ENCODE measurements around the gene AKAP8L. TPM values are rescaled to one million over a fixed set of nuclear protein-coding genes. Genes with fewer than 3 reads are reported as not detected.

Gene AKAP8L
- total RNA-seq, 1 experiment from 2014 or later, result 123 TPM

DNA sequence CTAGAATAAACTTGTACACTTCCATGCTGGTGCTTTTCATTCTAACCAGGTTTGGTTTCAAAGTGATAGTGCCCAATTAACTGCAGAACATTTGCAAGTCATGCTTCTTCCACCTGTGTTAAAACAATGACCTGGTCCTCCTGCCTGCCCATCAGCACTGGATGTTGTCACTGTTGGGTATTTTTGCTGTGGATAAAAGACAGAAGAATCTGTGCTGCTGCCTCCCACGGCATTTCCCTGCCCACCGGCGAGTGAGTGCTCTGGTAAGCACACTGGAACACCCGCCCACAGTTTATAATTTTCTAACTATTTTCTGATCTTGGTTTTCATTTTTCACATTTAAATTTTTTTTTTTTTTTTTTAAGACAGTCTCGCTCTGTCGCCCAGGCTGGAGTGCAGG lies 36.9 kb downstream of the AKAP8L start:
- Histone ChIP-seq H3K4ac (ENCODE audit: low read depth, low read length) (no peak overlapping the region), H3K23me2 (ENCODE audit: insufficient read length, low read depth, low read length, poor library complexity, severe bottlenecking) (peaks cover 8% of the 10 kb centered on the region), H3K18ac (ENCODE audit: insufficient read length, low read depth, low read length) (no peak overlapping the region), H3K9ac (ENCODE audit: extremely low read depth, insufficient read length, low read length) (no peak overlapping the region), H3K79me1 (ENCODE audit: insufficient read depth, low read depth, low read length, poor library complexity, severe bottlenecking) (no peaks in the 10 kb centered on the region), H3K56ac (ENCODE audit: insufficient read length, low read depth, low read length) (no peak overlapping the region), H3K4me1 (ENCODE audit: insufficient read depth, low read length) (peaks cover 2% of the 10 kb centered on the region; the same call in 1 of the 2 replicates), H3K79me2 (ENCODE audit: insufficient read depth, low read length) (peaks cover 18% of the 10 kb centered on the region; the same call in 1 of the 2 replicates), H3K4me2 (ENCODE audit: insufficient read depth, insufficient read length, low read length) (no peak overlapping the region), H3T11ph (ENCODE audit: low read length) (no peak overlapping the region), H2BK120ac (ENCODE audit: low read depth, low read length, poor library complexity, severe bottlenecking) (no peak overlapping the region), H2AK5ac (ENCODE audit: insufficient read length, low read length) (no peak overlapping the region), H3K14ac (ENCODE audit: insufficient read depth, low read length) (no peak overlapping the region), H4K8ac (replicated peaks; ENCODE audit: insufficient read length, low read depth, low read length) (no peak overlapping the region), H3K27ac (ENCODE audit: insufficient read length, low read depth, low read length) (no peak overlapping the region), H3K27me3 (ENCODE audit: insufficient read depth, low read length) (no peaks in the 10 kb centered on the region), H4K5ac (ENCODE audit: insufficient read length, low read depth, low read length) (no peak overlapping the region), H3K23ac (ENCODE audit: insufficient read length, low read depth, low read length) (no peak overlapping the region), H2BK20ac (ENCODE audit: low read depth, low read length, poor library complexity, severe bottlenecking) (no peak overlapping the region), H4K20me1 (ENCODE audit: control insufficient read depth, insufficient read depth, insufficient read length) (no peaks in the 10 kb centered on the region), H2BK15ac (ENCODE audit: low read depth, low read length) (no peak overlapping the region), H4K91ac (ENCODE audit: insufficient read length, low read depth, low read length) (no peak overlapping the region), H2AFZ (ENCODE audit: low read length) (no peak overlapping the region), H2BK5ac (ENCODE audit: insufficient read length, low read length) (no peak overlapping the region), H2BK12ac (ENCODE audit: insufficient read length, low read depth, low read length) (no peak overlapping the region), H3K9me3 (ENCODE audit: control insufficient read depth, low read depth, low read length) (no peaks in the 10 kb centered on the region)
- H3K27ac Mint-ChIP-seq, result peak overlapping the region in 2 of 3 experiments; percentile 38 to 58; a peak in 3 of 7 replicates
- H3K4me3 Mint-ChIP-seq, result peak overlapping the region; percentile 90 to 95; a peak in 3 of 5 replicates
- peaks cover 25 to 28% of the 10 kb centered on the region in 2 experiments for H3K4me1 Mint-ChIP-seq
- peaks cover 5 to 25% (median 10%) of the 10 kb centered on the region in 3 experiments; a peak in 6 of 7 replicates for H3K36me3 Mint-ChIP-seq (ENCODE audit: insufficient read depth in 1 of 3, low read depth in 3 of 3)
- no peaks in the 10 kb centered on the region; a peak in 1 of 5 replicates for H3K9me3 Mint-ChIP-seq
- TF ChIP-seq, protein P1, sequence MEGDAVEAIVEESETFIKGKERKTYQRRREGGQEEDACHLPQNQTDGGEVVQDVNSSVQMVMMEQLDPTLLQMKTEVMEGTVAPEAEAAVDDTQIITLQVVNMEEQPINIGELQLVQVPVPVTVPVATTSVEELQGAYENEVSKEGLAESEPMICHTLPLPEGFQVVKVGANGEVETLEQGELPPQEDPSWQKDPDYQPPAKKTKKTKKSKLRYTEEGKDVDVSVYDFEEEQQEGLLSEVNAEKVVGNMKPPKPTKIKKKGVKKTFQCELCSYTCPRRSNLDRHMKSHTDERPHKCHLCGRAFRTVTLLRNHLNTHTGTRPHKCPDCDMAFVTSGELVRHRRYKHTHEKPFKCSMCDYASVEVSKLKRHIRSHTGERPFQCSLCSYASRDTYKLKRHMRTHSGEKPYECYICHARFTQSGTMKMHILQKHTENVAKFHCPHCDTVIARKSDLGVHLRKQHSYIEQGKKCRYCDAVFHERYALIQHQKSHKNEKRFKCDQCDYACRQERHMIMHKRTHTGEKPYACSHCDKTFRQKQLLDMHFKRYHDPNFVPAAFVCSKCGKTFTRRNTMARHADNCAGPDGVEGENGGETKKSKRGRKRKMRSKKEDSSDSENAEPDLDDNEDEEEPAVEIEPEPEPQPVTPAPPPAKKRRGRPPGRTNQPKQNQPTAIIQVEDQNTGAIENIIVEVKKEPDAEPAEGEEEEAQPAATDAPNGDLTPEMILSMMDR (conservative IDR thresholded peaks at IDR 0.05), result no peak
- WGBS (ENCODE audit: extremely low coverage, insufficient read length, low lambda C conversion rate), result no CpG with 5 or more reads among the region's 6 CpGs
- DNase-seq, result no peak
- no peaks in the 10 kb centered on the region; the same call in 1 of the 2 replicates for H3K27me3 Mint-ChIP-seq (ENCODE audit: low read depth)
